Breast epithelium (tissue), 3 donors: ENCODE measurements around the gene ANTXRL.

ENCODE experiments used
- POLR2A ChIP-seq: fragments of 450-650 bp; IDR thresholded peaks from one replicate; pipeline ENCODE4 v1.6.1; 2016; ENCODE audit warnings: antibody characterized with exemption, mild to moderate bottlenecking, moderate library complexity
- TF ChIP-seq, protein P1 (sequence below), 3 donors: fragments of 450-650 bp; IDR thresholded peaks; one replicate each; pipeline ENCODE4 v1.5.1; 2016 to 2017; ENCODE audit warnings: antibody characterized with exemption in 3 of 3, mild to moderate bottlenecking in 3 of 3, moderate library complexity in 3 of 3

DNA sequence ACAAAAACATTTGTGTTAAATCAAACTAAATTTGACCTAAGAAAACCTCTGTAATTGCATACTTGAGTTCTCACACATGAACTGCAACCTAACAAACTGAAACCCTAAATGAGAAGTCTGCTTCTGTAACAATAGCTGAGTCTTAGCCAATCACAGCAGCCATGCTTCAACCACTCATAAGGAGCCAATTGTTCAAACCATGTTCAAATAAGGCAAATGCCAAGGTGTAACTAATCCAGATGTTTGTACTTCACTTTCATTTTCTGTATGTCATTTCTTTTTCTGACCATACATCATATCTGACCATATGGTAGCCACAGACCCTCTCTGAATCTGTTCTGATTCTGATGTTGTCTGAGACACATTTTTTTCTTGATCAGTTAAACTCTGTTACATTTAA lies 47.5 kb upstream of the ANTXRL start:
- TF ChIP-seq, protein P1, sequence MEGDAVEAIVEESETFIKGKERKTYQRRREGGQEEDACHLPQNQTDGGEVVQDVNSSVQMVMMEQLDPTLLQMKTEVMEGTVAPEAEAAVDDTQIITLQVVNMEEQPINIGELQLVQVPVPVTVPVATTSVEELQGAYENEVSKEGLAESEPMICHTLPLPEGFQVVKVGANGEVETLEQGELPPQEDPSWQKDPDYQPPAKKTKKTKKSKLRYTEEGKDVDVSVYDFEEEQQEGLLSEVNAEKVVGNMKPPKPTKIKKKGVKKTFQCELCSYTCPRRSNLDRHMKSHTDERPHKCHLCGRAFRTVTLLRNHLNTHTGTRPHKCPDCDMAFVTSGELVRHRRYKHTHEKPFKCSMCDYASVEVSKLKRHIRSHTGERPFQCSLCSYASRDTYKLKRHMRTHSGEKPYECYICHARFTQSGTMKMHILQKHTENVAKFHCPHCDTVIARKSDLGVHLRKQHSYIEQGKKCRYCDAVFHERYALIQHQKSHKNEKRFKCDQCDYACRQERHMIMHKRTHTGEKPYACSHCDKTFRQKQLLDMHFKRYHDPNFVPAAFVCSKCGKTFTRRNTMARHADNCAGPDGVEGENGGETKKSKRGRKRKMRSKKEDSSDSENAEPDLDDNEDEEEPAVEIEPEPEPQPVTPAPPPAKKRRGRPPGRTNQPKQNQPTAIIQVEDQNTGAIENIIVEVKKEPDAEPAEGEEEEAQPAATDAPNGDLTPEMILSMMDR (IDR thresholded peaks at IDR 0.05) = no peak
- no peak for TF ChIP-seq POLR2A
